Activated CD4-positive, alpha-beta memory T cell treated with anti-CD3 and anti-CD28 coated beads, Interleukin-2, amount 10 ng/mL, durations not matched to agents 7 days and 5 days (primary cell): ENCODE data around the gene MEMO1. TPM values are rescaled to one million over a fixed set of nuclear protein-coding genes. Genes with fewer than 3 reads are reported as not detected.
"Not testable (repeated sequence)": the region's sequence is repeated elsewhere in the genome, so short reads cannot be mapped to it uniquely, and the experiment has no call there.

Source experiments
- CTCF ChIA-PET: fragments of 350-600 bp; sonication (Branson Sonifier 250); formaldehyde crosslinking; loops from one replicate; lab custom pipeline; 2021; ENCODE audit warnings: antibody characterized with exemption, inconsistent platforms; lab: Charles Lee
- POLR2A ChIA-PET: fragments of 350-600 bp; sonication (Branson Sonifier 250); formaldehyde crosslinking; loops from one replicate; lab custom pipeline; 2021; ENCODE audit warnings: antibody characterized with exemption; lab: Charles Lee
- DNase-seq: peaks from one replicate; pipeline ENCODE4 v3.0.0-alpha.2; 2020
- H3K27ac Mint-ChIP-seq: one replicate; pipeline ENCODE4 v1.8.0; 2021; ENCODE audit warnings: mild to moderate bottlenecking, mixed read lengths
- H3K27me3 Mint-ChIP-seq: one replicate; pipeline ENCODE4 v1.8.0; 2021; ENCODE audit warnings: mixed read lengths
- H3K36me3 Mint-ChIP-seq: one replicate; pipeline ENCODE4 v1.8.0; 2021; ENCODE audit warnings: low read depth, mixed read lengths
- H3K4me1 Mint-ChIP-seq: one replicate; pipeline ENCODE4 v1.8.0; 2021; ENCODE audit warnings: mixed read lengths
- H3K4me3 Mint-ChIP-seq: one replicate; pipeline ENCODE4 v1.8.0; 2021; ENCODE audit warnings: mild to moderate bottlenecking, mixed read lengths
- H3K9me3 Mint-ChIP-seq: one replicate; pipeline ENCODE4 v1.8.0; 2021; ENCODE audit warnings: mixed read lengths
- total RNA-seq, 2 experiments: library from RNA; stranded (reverse); gene quantifications; one replicate each; pipeline ENCODE4 v1.2.3, GENCODE V29; 2021

The MEMO1 gene
- total RNA-seq, 2 experiments from 2014 or later, result 40.7 to 41.5 TPM

GRCh38 chr2:31874071-31874470, 136.7 kb downstream of the MEMO1 start:
- no peaks in the 10 kb centered on the region for H3K27me3 Mint-ChIP-seq
- no peaks in the 10 kb centered on the region for H3K9me3 Mint-ChIP-seq
- no peak overlapping the region for H3K4me3 Mint-ChIP-seq
- no peak for DNase-seq
- H3K4me1 Mint-ChIP-seq, result no peaks in the 10 kb centered on the region
- H3K36me3 Mint-ChIP-seq, result peaks cover 12% of the 10 kb centered on the region
- H3K27ac Mint-ChIP-seq, result no peak overlapping the region
- ChIA-PET POLR2A (no interaction called here), CTCF (no interaction called here)

GRCh38 chr2:31865215-31865614, 145.6 kb downstream of the MEMO1 start:
- no peak for DNase-seq
- Mint-ChIP-seq H3K27me3 (no peaks in the 10 kb centered on the region), H3K4me1 (peaks cover 2% of the 10 kb centered on the region), H3K4me3 (no peak overlapping the region), H3K9me3 (no peaks in the 10 kb centered on the region), H3K36me3 (peaks cover 7% of the 10 kb centered on the region), H3K27ac (no peak overlapping the region)
- CTCF ChIA-PET, result no interaction called here
- POLR2A ChIA-PET, result no interaction called here

- CTCF ChIA-PET, result no interaction called here
- Mint-ChIP-seq H3K36me3 (peaks cover 7% of the 10 kb centered on the region), H3K9me3 (no peaks in the 10 kb centered on the region), H3K4me3 (no peak overlapping the region), H3K27me3 (no peaks in the 10 kb centered on the region), H3K4me1 (peaks cover 2% of the 10 kb centered on the region), H3K27ac (no peak overlapping the region)
- POLR2A ChIA-PET, result interaction anchor here (0.7 kb wide), 1 partner anchor 277 kb away, joined by 3 read pairs; no protein-coding TSS in a partner anchor
- no peak for DNase-seq
Observed at GRCh38 chr2:31863867-31864266, 146.9 kb downstream of the MEMO1 start.

- POLR2A ChIA-PET, H3K27ac Mint-ChIP-seq, CTCF ChIA-PET, H3K27me3 Mint-ChIP-seq, H3K9me3 Mint-ChIP-seq, DNase-seq, H3K4me3 Mint-ChIP-seq, H3K4me1 Mint-ChIP-seq, H3K36me3 Mint-ChIP-seq: not testable (repeated sequence)
Observed at GRCh38 chr2:31863015-31863656, 147.7 kb downstream of the MEMO1 start.

- no peaks in the 10 kb centered on the region for H3K9me3 Mint-ChIP-seq
- H3K27ac Mint-ChIP-seq, result no peak overlapping the region
- H3K4me3 Mint-ChIP-seq, result no peak overlapping the region
- no peaks in the 10 kb centered on the region for H3K27me3 Mint-ChIP-seq
- DNase-seq, result no peak
- CTCF ChIA-PET, result interaction anchor here (1.2 kb wide), 1 partner anchor 10 kb away, joined by 3 read pairs; no protein-coding TSS in a partner anchor
- POLR2A ChIA-PET, result no interaction called here
- peaks cover 5% of the 10 kb centered on the region for H3K36me3 Mint-ChIP-seq
- H3K4me1 Mint-ChIP-seq, result no peaks in the 10 kb centered on the region
Observed at GRCh38 chr2:31859959-31860358, 150.8 kb downstream of the MEMO1 start.

GRCh38 chr2:31853521-31853920, 157.3 kb downstream of the MEMO1 start:
- no peak overlapping the region for H3K4me3 Mint-ChIP-seq
- POLR2A ChIA-PET, result no interaction called here
- peaks cover 6% of the 10 kb centered on the region for H3K36me3 Mint-ChIP-seq
- CTCF ChIA-PET, result no interaction called here
- H3K4me1 Mint-ChIP-seq, result no peaks in the 10 kb centered on the region
- H3K27me3 Mint-ChIP-seq, result no peaks in the 10 kb centered on the region
- no peak overlapping the region for H3K27ac Mint-ChIP-seq
- H3K9me3 Mint-ChIP-seq, result no peaks in the 10 kb centered on the region
- no peak for DNase-seq

- POLR2A ChIA-PET, H3K4me1 Mint-ChIP-seq, H3K9me3 Mint-ChIP-seq, CTCF ChIA-PET, H3K4me3 Mint-ChIP-seq, DNase-seq, H3K36me3 Mint-ChIP-seq, H3K27me3 Mint-ChIP-seq, H3K27ac Mint-ChIP-seq: not testable (repeated sequence)
Observed at GRCh38 chr2:31842150-31842549, 168.7 kb downstream of the MEMO1 start.

- ChIA-PET CTCF (interaction anchor here (0.9 kb wide), 1 partner anchor 1671 kb away, joined by 3 read pairs; no protein-coding TSS in a partner anchor), POLR2A (no interaction called here)
- Mint-ChIP-seq H3K27me3 (peaks cover 3% of the 10 kb centered on the region), H3K27ac (no peak overlapping the region), H3K4me1 (no peaks in the 10 kb centered on the region), H3K36me3 (no peaks in the 10 kb centered on the region), H3K9me3 (peaks cover 3% of the 10 kb centered on the region), H3K4me3 (no peak overlapping the region)
- no peak for DNase-seq
Observed at GRCh38 chr2:31835450-31835849, 175.4 kb downstream of the MEMO1 start.

GRCh38 chr2:31832363-31832762, 178.4 kb downstream of the MEMO1 start:
- Mint-ChIP-seq H3K4me3 (no peak overlapping the region), H3K36me3 (no peaks in the 10 kb centered on the region)

GRCh38 chr2:31831585-31831984, 179.2 kb downstream of the MEMO1 start:
- Mint-ChIP-seq H3K27me3 (peaks cover 3% of the 10 kb centered on the region), H3K27ac (no peak overlapping the region), H3K9me3 (peaks cover 7% of the 10 kb centered on the region), H3K36me3 (no peaks in the 10 kb centered on the region), H3K4me1 (no peaks in the 10 kb centered on the region), H3K4me3 (no peak overlapping the region)
- CTCF ChIA-PET, result no interaction called here
- no peak for DNase-seq
- POLR2A ChIA-PET, result no interaction called here

More at GRCh38 chr2:31832363-31832762, 178.4 kb downstream of the MEMO1 start:
- DNase-seq, result no peak
- Mint-ChIP-seq H3K9me3 (peaks cover 7% of the 10 kb centered on the region), H3K27me3 (peaks cover 3% of the 10 kb centered on the region), H3K27ac (no peak overlapping the region), H3K4me1 (no peaks in the 10 kb centered on the region)
- ChIA-PET POLR2A (no interaction called here), CTCF (no interaction called here)

GRCh38 chr2:31828891-31829290, 181.9 kb downstream of the MEMO1 start:
- ChIA-PET CTCF (no interaction called here), POLR2A (no interaction called here)
- H3K9me3 Mint-ChIP-seq, result peaks cover 10% of the 10 kb centered on the region
- H3K4me1 Mint-ChIP-seq, result no peaks in the 10 kb centered on the region
- H3K27ac Mint-ChIP-seq, result no peak overlapping the region
- DNase-seq, result no peak
- H3K4me3 Mint-ChIP-seq, result no peak overlapping the region
- no peaks in the 10 kb centered on the region for H3K36me3 Mint-ChIP-seq
- H3K27me3 Mint-ChIP-seq, result peaks cover 2% of the 10 kb centered on the region

GRCh38 chr2:31823558-31823957, 187.2 kb downstream of the MEMO1 start:
- CTCF ChIA-PET, result no interaction called here
- Mint-ChIP-seq H3K27ac (no peak overlapping the region), H3K27me3 (no peaks in the 10 kb centered on the region), H3K4me1 (no peaks in the 10 kb centered on the region), H3K9me3 (peaks cover 24% of the 10 kb centered on the region), H3K4me3 (no peak overlapping the region), H3K36me3 (peaks cover 3% of the 10 kb centered on the region)
- no peak for DNase-seq
- POLR2A ChIA-PET, result no interaction called here

- CTCF ChIA-PET, result no interaction called here
- POLR2A ChIA-PET, result no interaction called here
- H3K4me1 Mint-ChIP-seq, result no peaks in the 10 kb centered on the region
- H3K27me3 Mint-ChIP-seq, result no peaks in the 10 kb centered on the region
- DNase-seq, result no peak
- no peak overlapping the region for H3K27ac Mint-ChIP-seq
- peaks cover 3% of the 10 kb centered on the region for H3K36me3 Mint-ChIP-seq
- peaks cover 24% of the 10 kb centered on the region for H3K9me3 Mint-ChIP-seq
- H3K4me3 Mint-ChIP-seq, result no peak overlapping the region
Observed at GRCh38 chr2:31822587-31822986, 188.2 kb downstream of the MEMO1 start.
